HL-60 (cell line): Measurements from ENCODE around the gene PSTPIP1.
A peak's percentile ranks its signal among the peaks of the same experiment; 100 is the strongest.

ENCODE experiments used
- CTCF ChIP-seq: IDR thresholded peaks from one replicate; pipeline ENCODE4 v1.5.1; 2011; ENCODE audit warnings: low read length, control low read depth, inconsistent platforms; ENCODE audit not compliant: insufficient read depth
- GABPA ChIP-seq: IDR thresholded peaks from 2 replicates; pipeline ENCODE4 v1.6.1; 2012; ENCODE audit warnings: low read depth
- POLR2AphosphoS5 ChIP-seq: IDR thresholded peaks from 2 replicates; pipeline ENCODE4 v1.6.1; 2012; ENCODE audit warnings: low read depth

- no peak for TF ChIP-seq CTCF
- TF ChIP-seq POLR2AphosphoS5 = peak; percentile 8; the same call in 1 of the 2 replicates
- no peak for TF ChIP-seq GABPA
Measured at GRCh38 chr15:77032052-77032646, 37.2 kb downstream of the PSTPIP1 start.
